WTC11 (cell line): ENCODE data around the gene CARS2. TPM values are rescaled to one million over a fixed set of nuclear protein-coding genes. Genes with fewer than 3 reads are reported as not detected.

ENCODE experiments used
- ATAC-seq: fragments of 200-7000 bp; cut with Tn5 transposase; 2 replicates; pipeline ENCODE4 v1.10.0; 2021; ENCODE audit warnings: mild to moderate bottlenecking, moderate library complexity
- CTCF ChIA-PET: fragments of 300-600 bp; sonication (Branson Sonifier 250); formaldehyde crosslinking; loops from one replicate; lab custom pipeline; 2021; ENCODE audit warnings: antibody characterized with exemption; lab: Charles Lee
- POLR2A ChIA-PET: fragments of 350-600 bp; sonication (Branson Sonifier 250); formaldehyde crosslinking; loops from one replicate; lab custom pipeline; 2021; ENCODE audit warnings: antibody characterized with exemption; lab: Charles Lee
- DNase-seq: peaks from one replicate; pipeline ENCODE4 v3.0.0; 2021; ENCODE audit warnings: low spot score
- H3K27ac Mint-ChIP-seq: 2 replicates; pipeline ENCODE4 v1.8.0; 2021; ENCODE audit warnings: mixed read lengths
- H3K27me3 Mint-ChIP-seq: 2 replicates; pipeline ENCODE4 v1.8.0; 2021; ENCODE audit warnings: low read depth, mild to moderate bottlenecking, moderate library complexity, mixed read lengths
- H3K36me3 Mint-ChIP-seq: 2 replicates; pipeline ENCODE4 v1.8.0; 2021; ENCODE audit warnings: mixed read lengths
- H3K4me1 Mint-ChIP-seq: 2 replicates; pipeline ENCODE4 v1.8.0; 2022; ENCODE audit warnings: mixed read lengths
- H3K4me3 Mint-ChIP-seq: 2 replicates; pipeline ENCODE4 v1.8.0; 2021; ENCODE audit warnings: mild to moderate bottlenecking, moderate library complexity, mixed read lengths
- H3K9me3 Mint-ChIP-seq: 2 replicates; pipeline ENCODE4 v1.8.0; 2021; ENCODE audit warnings: mixed read lengths
- AR ChIP-seq: fragments of 250-450 bp; sonication (Bioruptor Pico); IDR thresholded peaks from 2 replicates; pipeline ENCODE4 v1.9.0; 2021; ENCODE audit warnings: mild to moderate bottlenecking
- ATF2 ChIP-seq: sonication (generic); formaldehyde crosslinking; IDR thresholded peaks from 2 replicates; pipeline ENCODE4 v1.8.1; 2022; ENCODE audit warnings: low read depth, missing genetic modification reagents, borderline replicate concordance
- FOXJ3 ChIP-seq: sonication (generic); formaldehyde crosslinking; IDR thresholded peaks from 2 replicates; pipeline ENCODE4 v1.9.0; 2021; ENCODE audit warnings: missing genetic modification reagents, mild to moderate bottlenecking, borderline replicate concordance
- FOXK1 ChIP-seq: sonication (generic); formaldehyde crosslinking; IDR thresholded peaks from 2 replicates; pipeline ENCODE4 v1.8.0; 2022; ENCODE audit warnings: mild to moderate bottlenecking, moderate library complexity, missing genetic modification reagents
- FOXP1 ChIP-seq: sonication (generic); formaldehyde crosslinking; IDR thresholded peaks from 2 replicates; pipeline ENCODE4 v1.8.0; 2022; ENCODE audit warnings: missing genetic modification reagents, mild to moderate bottlenecking, moderate library complexity, borderline replicate concordance
- FOXP4 ChIP-seq: sonication (generic); formaldehyde crosslinking; IDR thresholded peaks from 2 replicates; pipeline ENCODE4 v1.8.0; 2022; ENCODE audit warnings: mild to moderate bottlenecking, missing genetic modification reagents
- JAZF1 ChIP-seq: fragments of 250-450 bp; sonication (Bioruptor Pico); IDR thresholded peaks from 2 replicates; pipeline ENCODE4 v1.9.0; 2021; ENCODE audit warnings: moderate library complexity, mild to moderate bottlenecking, inconsistent platforms
- MXD4 ChIP-seq: fragments of 250-450 bp; sonication (Bioruptor Pico); IDR thresholded peaks from 2 replicates; pipeline ENCODE4 v1.8.0; 2021; ENCODE audit warnings: mild to moderate bottlenecking, moderate library complexity, borderline replicate concordance
- NFE2L1 ChIP-seq: sonication (generic); formaldehyde crosslinking; IDR thresholded peaks from 2 replicates; pipeline ENCODE4 v1.8.1; 2023; ENCODE audit warnings: missing genetic modification reagents
- NR1H2 ChIP-seq: sonication (generic); formaldehyde crosslinking; IDR thresholded peaks from 2 replicates; pipeline ENCODE4 v1.9.0; 2021; ENCODE audit warnings: mild to moderate bottlenecking, moderate library complexity, missing genetic modification reagents
- OVOL2 ChIP-seq: fragments of 250-450 bp; sonication (Bioruptor Pico); IDR thresholded peaks from 2 replicates; pipeline ENCODE4 v1.9.0; 2021; ENCODE audit warnings: mild to moderate bottlenecking, borderline replicate concordance
- SP1 ChIP-seq: sonication (generic); formaldehyde crosslinking; conservative IDR thresholded peaks from 2 replicates; pipeline ENCODE4 v1.8.1; 2022; ENCODE audit warnings: missing genetic modification reagents
- TP53 ChIP-seq: sonication (generic); formaldehyde crosslinking; IDR thresholded peaks from 2 replicates; pipeline ENCODE4 v1.8.1; 2023; ENCODE audit warnings: mild to moderate bottlenecking, missing genetic modification reagents
- USF1 ChIP-seq: sonication (generic); formaldehyde crosslinking; IDR thresholded peaks from 2 replicates; pipeline ENCODE4 v1.8.0; 2022; ENCODE audit warnings: mild to moderate bottlenecking, missing genetic modification reagents
- ZNF121 ChIP-seq: sonication (generic); formaldehyde crosslinking; IDR thresholded peaks from 2 replicates; pipeline ENCODE4 v1.8.0; 2023; ENCODE audit warnings: missing genetic modification reagents
- ZNF138 ChIP-seq: sonication (generic); formaldehyde crosslinking; conservative IDR thresholded peaks from 2 replicates; pipeline ENCODE4 v1.8.1; 2022; ENCODE audit warnings: mild to moderate bottlenecking, moderate library complexity, missing genetic modification reagents
- ZNF317 ChIP-seq: sonication (generic); formaldehyde crosslinking; IDR thresholded peaks from 2 replicates; pipeline ENCODE4 v1.8.1; 2023; ENCODE audit warnings: low read depth, mild to moderate bottlenecking, moderate library complexity, missing genetic modification reagents, borderline replicate concordance
- ZNF425 ChIP-seq: fragments of 250-450 bp; sonication (Bioruptor Pico); conservative IDR thresholded peaks from 2 replicates; pipeline ENCODE4 v1.9.0; 2021; ENCODE audit warnings: mild to moderate bottlenecking
- ZSCAN18 ChIP-seq: fragments of 250-450 bp; sonication (Bioruptor Pico); IDR thresholded peaks from 2 replicates; pipeline ENCODE4 v2.1.2; 2022; ENCODE audit warnings: mild to moderate bottlenecking, moderate library complexity
- total RNA-seq: library from RNA; stranded (reverse); gene quantifications from 3 replicates; pipeline ENCODE4 v1.2.3, GENCODE V29; 2021
- TF ChIP-seq, protein P1 (sequence below): sonication (generic); formaldehyde crosslinking; IDR thresholded peaks from 2 replicates; pipeline ENCODE4 v1.8.0; 2022; ENCODE audit warnings: mild to moderate bottlenecking, missing genetic modification reagents

The CARS2 gene
- total RNA-seq, 1 experiment from 2014 or later = 39.9 TPM

DNA sequence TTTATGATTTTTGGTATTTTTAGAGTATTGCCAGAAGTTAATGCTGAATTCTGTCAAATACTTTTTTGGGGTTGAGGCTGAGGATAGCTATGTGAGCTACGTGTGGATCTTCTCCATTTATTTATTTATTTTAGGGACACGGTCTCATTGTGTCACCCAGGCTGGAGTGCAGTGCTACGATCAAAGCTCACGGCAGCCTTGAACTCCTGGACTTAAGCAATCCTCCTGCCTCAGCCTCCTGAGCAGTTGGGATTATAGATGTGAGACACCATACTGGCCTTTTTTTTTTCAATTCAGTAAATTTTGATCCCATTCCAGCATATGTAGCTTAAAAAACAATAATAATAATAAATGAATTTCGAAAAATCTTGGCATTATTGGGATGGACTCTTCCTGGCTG, 28.6 kb upstream of the CARS2 start:
- POLR2A ChIA-PET = no interaction called here

DNA sequence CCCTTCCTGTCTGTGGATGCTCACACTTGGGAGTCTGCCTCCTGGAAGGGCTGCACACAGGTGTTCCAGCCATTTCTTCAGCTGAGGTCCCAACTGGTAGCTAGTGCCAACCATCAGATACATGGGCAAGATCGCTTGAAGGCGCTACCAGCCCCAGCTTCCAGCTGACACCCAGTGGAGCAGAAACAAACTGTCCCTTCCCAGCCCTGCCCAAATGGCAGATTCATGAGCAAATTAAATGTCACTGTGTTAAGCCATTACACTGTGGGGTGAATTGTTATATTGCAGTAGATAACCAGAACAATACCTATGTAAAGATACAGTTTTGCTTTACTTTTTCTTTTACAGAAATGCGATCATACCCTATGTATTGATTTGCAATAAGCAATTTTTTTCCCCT, 25.2 kb upstream of the CARS2 start:
- ChIA-PET CTCF (no interaction called here), POLR2A (no interaction called here)
- no peak overlapping the region for H3K4me3 Mint-ChIP-seq
- DNase-seq (no peak), ATAC-seq (no peak)
- H3K36me3 Mint-ChIP-seq = no peaks in the 10 kb centered on the region
- no peak overlapping the region for H3K27ac Mint-ChIP-seq
- H3K4me1 Mint-ChIP-seq = no peaks in the 10 kb centered on the region
- H3K27me3 Mint-ChIP-seq = no peaks in the 10 kb centered on the region; the same call in 1 of the 2 replicates
- H3K9me3 Mint-ChIP-seq = peaks cover 3% of the 10 kb centered on the region
- TF ChIP-seq AR (CRISPR knock-in tag) = no peak
- no peak for TF ChIP-seq TP53 (CRISPR knock-in tag)
- no peak for TF ChIP-seq SP1 (CRISPR knock-in tag)
- no peak for TF ChIP-seq FOXP4
- TF ChIP-seq NR1H2 (CRISPR knock-in tag) = no peak
- TF ChIP-seq ZSCAN18 (CRISPR knock-in tag) = no peak
- no peak for TF ChIP-seq FOXJ3 (CRISPR knock-in tag)
- no peak for TF ChIP-seq OVOL2 (CRISPR knock-in tag)
- no peak for TF ChIP-seq ZNF121 (CRISPR knock-in tag)
- TF ChIP-seq ZNF425 = no peak
- TF ChIP-seq ZNF138 (CRISPR knock-in tag) = no peak

More for the DNA sequence above, 28.6 kb upstream of the CARS2 start:
- no peaks in the 10 kb centered on the region; the same call in 1 of the 2 replicates for H3K27me3 Mint-ChIP-seq
- peaks cover 26% of the 10 kb centered on the region for H3K9me3 Mint-ChIP-seq
- H3K4me1 Mint-ChIP-seq = no peaks in the 10 kb centered on the region
- DNase-seq (no peak), ATAC-seq (no peak)
- CTCF ChIA-PET = no interaction called here
- H3K27ac Mint-ChIP-seq = no peak overlapping the region
- no peak overlapping the region for H3K4me3 Mint-ChIP-seq
- TF ChIP-seq USF1 (CRISPR knock-in tag) (no peak), FOXP1 (CRISPR knock-in tag) (no peak), NR1H2 (CRISPR knock-in tag) (no peak), ZNF317 (no peak), FOXP4 (no peak), NFE2L1 (no peak), TP53 (CRISPR knock-in tag) (no peak), MXD4 (CRISPR knock-in tag) (no peak), JAZF1 (CRISPR knock-in tag) (no peak), FOXK1 (CRISPR knock-in tag) (no peak), ATF2 (CRISPR knock-in tag) (no peak)
- TF ChIP-seq, protein P1, sequence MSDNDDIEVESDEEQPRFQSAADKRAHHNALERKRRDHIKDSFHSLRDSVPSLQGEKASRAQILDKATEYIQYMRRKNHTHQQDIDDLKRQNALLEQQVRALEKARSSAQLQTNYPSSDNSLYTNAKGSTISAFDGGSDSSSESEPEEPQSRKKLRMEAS (CRISPR knock-in tag) = no peak
- H3K36me3 Mint-ChIP-seq = peaks cover 21% of the 10 kb centered on the region
